Measurements from ENCODE around the gene KCND2.

DNA sequence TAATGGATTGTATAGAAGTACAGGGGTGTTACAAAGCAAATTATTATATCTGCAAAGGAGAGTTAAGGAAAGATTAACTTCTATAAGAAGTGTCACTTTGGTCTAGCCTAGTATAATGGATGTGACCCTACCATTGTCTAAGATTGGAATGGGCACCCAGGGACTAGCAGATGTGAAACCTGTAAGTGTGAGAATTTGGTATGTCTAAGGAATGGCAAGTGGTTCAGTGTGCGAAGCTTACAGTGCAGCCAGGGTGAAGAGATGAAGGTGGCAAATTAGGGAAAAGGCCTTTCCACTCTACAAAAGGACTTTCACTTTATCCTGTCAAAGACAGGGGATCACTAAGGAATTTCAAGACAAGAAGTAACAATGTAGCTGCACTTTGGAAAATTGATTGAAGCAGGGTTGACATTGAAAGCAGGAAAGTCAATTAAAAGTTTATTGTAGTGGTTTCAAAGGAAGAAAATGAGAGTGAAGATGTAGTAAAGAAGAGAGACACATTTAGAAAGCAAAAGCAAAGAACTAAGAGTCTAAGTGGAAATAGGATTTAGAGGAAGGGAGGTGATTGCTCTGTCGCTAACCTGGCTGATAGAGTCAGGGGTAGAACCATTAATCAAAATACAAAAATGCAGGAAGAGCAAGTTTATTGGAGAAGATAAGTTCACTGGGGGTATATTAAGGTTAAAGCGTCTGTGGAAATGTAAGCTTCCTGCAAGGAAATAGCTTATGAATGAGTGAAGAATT lies 47.4 kb downstream of the KCND2 start:
- TF ChIP-seq CTCF (IDR thresholded peaks at IDR 0.05 in 4 of 5, conservative IDR thresholded peaks at IDR 0.05 in 1 of 5), result no peak
- TF ChIP-seq POLR2A (IDR thresholded peaks at IDR 0.05), result no peak

Data from gastrocnemius medialis (tissue), 4 donors.